ENCODE data around the gene NPHP4. TPM values are rescaled to one million over a fixed set of nuclear protein-coding genes. Genes with fewer than 3 reads are reported as not detected.

The NPHP4 gene
- polyA plus RNA-seq, 3 donors, result 0.39 to 13.7 (median 1.2) TPM

DNA sequence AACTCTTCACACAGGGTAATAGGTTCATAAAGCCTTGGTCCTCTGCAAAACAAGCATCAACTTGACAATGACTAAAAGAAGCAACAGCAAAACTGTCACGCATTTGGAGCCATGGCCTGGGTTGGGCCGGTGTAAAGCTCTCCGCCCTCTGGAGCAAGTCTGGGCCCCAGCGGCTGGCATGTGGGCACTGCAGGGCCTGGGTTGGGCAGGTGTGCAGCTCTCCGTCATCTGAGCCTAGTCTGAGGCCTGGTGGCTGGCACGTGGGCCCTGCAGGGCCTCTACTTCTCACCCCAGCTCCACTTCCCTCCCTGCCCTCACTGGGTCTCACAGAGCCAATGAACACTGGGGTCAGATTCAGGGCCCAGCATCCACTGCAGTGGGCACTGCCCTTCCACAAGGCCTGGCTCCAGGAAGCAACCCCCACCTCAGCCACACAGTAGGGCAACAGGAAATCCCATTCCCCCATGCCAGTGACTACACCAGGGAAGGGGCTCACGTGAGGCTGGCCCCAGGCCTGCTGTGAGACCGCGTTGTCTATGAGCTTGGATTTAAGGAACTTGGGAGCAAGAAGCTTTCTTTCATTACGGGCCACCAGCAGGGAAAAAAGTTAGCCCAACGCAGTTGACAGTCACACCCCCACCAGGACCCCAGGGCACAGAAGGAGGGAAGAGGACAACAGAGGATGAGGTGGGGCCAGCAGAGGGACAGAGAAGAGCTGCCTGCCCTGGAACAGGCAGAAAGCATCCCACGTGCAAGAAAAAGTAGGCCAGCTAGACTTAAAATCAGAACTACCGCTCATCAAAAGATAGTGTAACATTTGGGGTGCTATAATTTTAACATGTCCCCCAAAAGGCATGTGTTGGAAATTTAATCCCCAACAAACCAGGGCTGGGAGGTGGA lies 52.7 kb downstream of the NPHP4 start:
- Histone ChIP-seq H3K36me3 (replicated peaks in 1 of 2; ENCODE audit: control insufficient read depth in 1 of 2, insufficient read depth in 2 of 2, low read length in 2 of 2) (peaks cover 0 to 2% of the 10 kb centered on the region in 2 donors), H3K9ac (ENCODE audit: insufficient read depth, low read length, poor library complexity, severe bottlenecking) (no peak overlapping the region), H3K27ac (ENCODE audit: low read depth in 1 of 2, low read length in 2 of 2) (no peak overlapping the region), H3K4me1 (ENCODE audit: control insufficient read depth in 1 of 2, insufficient read depth in 2 of 2, low read length in 2 of 2) (no peaks in the 10 kb centered on the region), H3K4me3 (replicated peaks in 1 of 3; ENCODE audit: low read depth in 2 of 3, low read length in 3 of 3) (no peak overlapping the region), H2AFZ (ENCODE audit: insufficient read depth, low read depth, low read length, poor library complexity, severe bottlenecking) (no peak overlapping the region), H4K20me1 (ENCODE audit: insufficient read depth, low read length) (no peaks in the 10 kb centered on the region), H3K4me2 (replicated peaks; ENCODE audit: extremely low read depth, low read length, poor library complexity, severe bottlenecking) (no peak overlapping the region), H3K9me3 (replicated peaks in 1 of 2; ENCODE audit: control insufficient read depth in 1 of 2, insufficient read depth in 1 of 2, low read length in 2 of 2) (no peaks in the 10 kb centered on the region), H3K27me3 (ENCODE audit: control insufficient read depth in 2 of 2, insufficient read depth in 2 of 2, low read length in 2 of 2) (no peaks in the 10 kb centered on the region), H3K79me2 (ENCODE audit: insufficient read depth, low read length) (no peaks in the 10 kb centered on the region)
- peaks cover 14 to 15% of the 10 kb centered on the region in 2 donors for H3K36me3 Mint-ChIP-seq
- DNase-seq, result no peak
- intact Hi-C loops (cut with micrococcal nuclease), result no loop called here
- no peaks in the 10 kb centered on the region for H3K27me3 Mint-ChIP-seq (ENCODE audit: low read depth in 3 of 3)
- H3K9me3 Mint-ChIP-seq, result peaks cover 0 to 2% (median 0%) of the 10 kb centered on the region in 7 donors
- WGBS (ENCODE audit: insufficient coverage), result 89% methylated on average over 5 of the region's 13 CpGs
- TF ChIP-seq, protein P1, sequence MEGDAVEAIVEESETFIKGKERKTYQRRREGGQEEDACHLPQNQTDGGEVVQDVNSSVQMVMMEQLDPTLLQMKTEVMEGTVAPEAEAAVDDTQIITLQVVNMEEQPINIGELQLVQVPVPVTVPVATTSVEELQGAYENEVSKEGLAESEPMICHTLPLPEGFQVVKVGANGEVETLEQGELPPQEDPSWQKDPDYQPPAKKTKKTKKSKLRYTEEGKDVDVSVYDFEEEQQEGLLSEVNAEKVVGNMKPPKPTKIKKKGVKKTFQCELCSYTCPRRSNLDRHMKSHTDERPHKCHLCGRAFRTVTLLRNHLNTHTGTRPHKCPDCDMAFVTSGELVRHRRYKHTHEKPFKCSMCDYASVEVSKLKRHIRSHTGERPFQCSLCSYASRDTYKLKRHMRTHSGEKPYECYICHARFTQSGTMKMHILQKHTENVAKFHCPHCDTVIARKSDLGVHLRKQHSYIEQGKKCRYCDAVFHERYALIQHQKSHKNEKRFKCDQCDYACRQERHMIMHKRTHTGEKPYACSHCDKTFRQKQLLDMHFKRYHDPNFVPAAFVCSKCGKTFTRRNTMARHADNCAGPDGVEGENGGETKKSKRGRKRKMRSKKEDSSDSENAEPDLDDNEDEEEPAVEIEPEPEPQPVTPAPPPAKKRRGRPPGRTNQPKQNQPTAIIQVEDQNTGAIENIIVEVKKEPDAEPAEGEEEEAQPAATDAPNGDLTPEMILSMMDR (IDR thresholded peaks at IDR 0.05), result no peak
- H3K27ac Mint-ChIP-seq, result no peak overlapping the region
- H3K4me1 Mint-ChIP-seq, result no peaks in the 10 kb centered on the region
- no peak overlapping the region for H3K4me3 Mint-ChIP-seq

DNA sequence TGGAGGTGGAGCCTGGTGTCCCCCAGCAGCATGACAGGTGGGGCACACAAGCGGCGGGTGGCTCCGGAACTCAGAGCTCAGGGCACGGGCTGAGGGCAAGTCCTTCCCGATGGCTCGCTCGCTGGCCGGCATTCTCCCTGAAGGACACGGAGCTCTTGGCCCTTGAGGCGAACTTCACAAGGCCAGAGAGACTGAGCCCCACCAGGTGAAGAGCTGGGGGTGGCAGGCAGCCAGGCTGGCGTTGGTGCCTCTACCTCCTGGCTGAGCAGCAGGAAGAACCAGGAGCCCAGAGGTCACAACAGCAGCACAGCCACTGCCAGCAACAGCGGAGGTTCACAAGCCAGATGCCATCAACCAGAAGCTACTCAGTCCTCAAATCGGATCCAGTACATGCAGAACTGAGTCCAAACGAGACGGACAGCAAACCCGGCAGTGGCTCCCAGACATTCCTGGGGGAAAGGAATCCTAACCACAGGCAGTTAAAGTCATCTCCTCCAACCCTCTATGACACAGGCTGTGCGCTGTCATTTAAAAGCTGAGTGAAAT lies 54.1 kb downstream of the NPHP4 start:
- Mint-ChIP-seq H3K4me1 (peaks cover 5% of the 10 kb centered on the region), H3K9me3 (peaks cover 0 to 2% (median 0%) of the 10 kb centered on the region in 7 donors), H3K27ac (no peak overlapping the region), H3K27me3 (ENCODE audit: low read depth in 3 of 3) (peaks cover 0 to 2% (median 0%) of the 10 kb centered on the region in 3 donors), H3K4me3 (no peak overlapping the region), H3K36me3 (peaks cover 11 to 12% of the 10 kb centered on the region in 2 donors)
- Histone ChIP-seq H2AFZ (ENCODE audit: insufficient read depth, low read depth, low read length, poor library complexity, severe bottlenecking) (no peak overlapping the region), H3K79me2 (ENCODE audit: insufficient read depth, low read length) (no peaks in the 10 kb centered on the region), H3K27me3 (ENCODE audit: control insufficient read depth in 2 of 2, insufficient read depth in 2 of 2, low read length in 2 of 2) (no peaks in the 10 kb centered on the region), H3K27ac (ENCODE audit: low read depth in 1 of 2, low read length in 2 of 2) (no peak overlapping the region), H4K20me1 (ENCODE audit: insufficient read depth, low read length) (no peaks in the 10 kb centered on the region), H3K36me3 (replicated peaks in 1 of 2; ENCODE audit: control insufficient read depth in 1 of 2, insufficient read depth in 2 of 2, low read length in 2 of 2) (peaks cover 0 to 2% of the 10 kb centered on the region in 2 donors), H3K4me1 (ENCODE audit: control insufficient read depth in 1 of 2, insufficient read depth in 2 of 2, low read length in 2 of 2) (no peaks in the 10 kb centered on the region), H3K4me3 (replicated peaks in 1 of 3; ENCODE audit: low read depth in 2 of 3, low read length in 3 of 3) (no peak overlapping the region), H3K9ac (ENCODE audit: insufficient read depth, low read length, poor library complexity, severe bottlenecking) (no peak overlapping the region), H3K9me3 (replicated peaks in 1 of 2; ENCODE audit: control insufficient read depth in 1 of 2, insufficient read depth in 1 of 2, low read length in 2 of 2) (no peaks in the 10 kb centered on the region), H3K4me2 (replicated peaks; ENCODE audit: extremely low read depth, low read length, poor library complexity, severe bottlenecking) (no peak overlapping the region)
- TF ChIP-seq, protein P1 (IDR thresholded peaks at IDR 0.05), result no peak
- DNase-seq, result no peak
- intact Hi-C loops (cut with micrococcal nuclease), result no loop called here
- 99% methylated on average over 14 of the region's 17 CpGs for WGBS (ENCODE audit: insufficient coverage)
